ENCODE data around the gene INSYN2B.

DNA sequence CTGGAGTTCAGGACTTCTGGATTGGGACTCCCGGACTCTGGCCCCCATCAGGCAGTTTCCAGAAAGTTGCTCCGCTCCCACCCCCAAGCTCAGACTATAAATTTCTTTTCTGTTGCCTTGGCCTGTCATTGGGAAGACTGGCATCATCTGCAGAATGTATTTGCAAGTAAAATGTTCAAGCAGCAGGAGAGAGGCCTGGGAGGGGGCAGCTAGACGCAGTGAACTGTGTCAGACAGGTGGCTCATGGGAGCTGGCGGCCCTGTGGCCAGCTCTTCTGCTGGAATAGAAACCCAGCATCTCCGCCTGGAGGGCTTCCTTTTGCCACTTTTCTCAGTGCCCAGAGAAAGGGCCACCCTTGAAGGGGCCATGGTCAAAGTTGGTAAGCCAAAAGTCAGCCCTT, 16.0 kb downstream of the INSYN2B start:
- TF ChIP-seq EZH2 (IDR thresholded peaks at IDR 0.05; ENCODE audit: borderline replicate concordance, low read depth, low read length, severe bottlenecking) = no peak
- no peak for TF ChIP-seq CTCF (IDR thresholded peaks at IDR 0.05; ENCODE audit: borderline replicate concordance, extremely low read depth, low read length, poor library complexity, severe bottlenecking)

All from DND-41 (cell line).